Umbilical cord (tissue), 2 donors: ENCODE measurements around the gene AGPAT1. TPM values are rescaled to one million over a fixed set of nuclear protein-coding genes. Genes with fewer than 3 reads are reported as not detected.
"Not testable (repeated sequence)": the region's sequence is repeated elsewhere in the genome, so short reads cannot be mapped to it uniquely, and the experiment has no call there.

ENCODE experiments used
- DNase-seq: peaks from one replicate; pipeline ENCODE4 v3.0.0-alpha.2; 2015; ENCODE audit warnings: low spot score
- total RNA-seq: library from RNA; depleted of rRNA; stranded (reverse); fragments of >200 nt; gene quantifications from one replicate; pipeline ENCODE4 v1.2.3, GENCODE V29; 2014; ENCODE audit warnings: low replicate concordance; ENCODE audit not compliant: insufficient read depth

Gene AGPAT1
- total RNA-seq, 1 donor from 2014 or later, result 11.1 TPM

DNA sequence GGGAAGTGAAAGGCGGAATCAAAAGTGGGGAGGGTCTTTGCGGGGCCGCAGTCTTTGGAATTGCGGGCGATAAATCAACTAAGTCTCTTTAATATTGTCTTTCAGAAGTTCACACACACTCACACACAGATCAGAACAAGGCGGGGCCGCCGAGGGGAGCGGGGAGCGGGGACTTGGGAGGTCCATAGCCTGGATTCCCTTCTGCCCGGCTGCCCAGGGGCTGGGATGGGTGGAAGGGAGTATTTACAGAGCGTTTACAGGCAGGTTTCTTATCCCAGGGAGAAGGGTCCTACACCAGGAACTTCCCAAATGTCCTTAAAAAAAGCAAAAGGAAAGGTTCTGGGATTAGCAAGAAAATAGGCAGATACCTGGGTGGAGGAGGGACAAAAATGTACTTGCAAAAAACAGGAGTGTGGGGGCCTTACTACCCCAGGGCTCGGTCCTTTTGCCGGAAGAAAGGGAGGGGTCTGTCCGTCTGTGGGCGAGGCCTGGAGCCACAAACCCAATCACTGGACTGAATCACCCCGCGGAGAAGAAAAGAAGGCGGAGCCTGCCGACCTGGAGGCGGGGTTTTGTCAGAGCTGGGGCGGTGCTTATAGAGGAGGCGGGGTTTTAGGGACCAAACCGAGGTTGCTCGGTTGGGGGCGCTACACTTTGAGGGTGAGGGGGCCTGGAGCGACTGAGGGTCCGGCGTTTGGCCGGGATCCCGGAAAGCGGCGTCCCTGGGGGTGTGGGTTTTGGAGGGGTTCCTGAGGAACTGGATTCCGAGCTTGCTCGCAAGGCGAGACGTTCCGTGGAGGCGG is 27.4 kb downstream of the AGPAT1 start:
- DNase-seq, result peak; percentile 48

DNA sequence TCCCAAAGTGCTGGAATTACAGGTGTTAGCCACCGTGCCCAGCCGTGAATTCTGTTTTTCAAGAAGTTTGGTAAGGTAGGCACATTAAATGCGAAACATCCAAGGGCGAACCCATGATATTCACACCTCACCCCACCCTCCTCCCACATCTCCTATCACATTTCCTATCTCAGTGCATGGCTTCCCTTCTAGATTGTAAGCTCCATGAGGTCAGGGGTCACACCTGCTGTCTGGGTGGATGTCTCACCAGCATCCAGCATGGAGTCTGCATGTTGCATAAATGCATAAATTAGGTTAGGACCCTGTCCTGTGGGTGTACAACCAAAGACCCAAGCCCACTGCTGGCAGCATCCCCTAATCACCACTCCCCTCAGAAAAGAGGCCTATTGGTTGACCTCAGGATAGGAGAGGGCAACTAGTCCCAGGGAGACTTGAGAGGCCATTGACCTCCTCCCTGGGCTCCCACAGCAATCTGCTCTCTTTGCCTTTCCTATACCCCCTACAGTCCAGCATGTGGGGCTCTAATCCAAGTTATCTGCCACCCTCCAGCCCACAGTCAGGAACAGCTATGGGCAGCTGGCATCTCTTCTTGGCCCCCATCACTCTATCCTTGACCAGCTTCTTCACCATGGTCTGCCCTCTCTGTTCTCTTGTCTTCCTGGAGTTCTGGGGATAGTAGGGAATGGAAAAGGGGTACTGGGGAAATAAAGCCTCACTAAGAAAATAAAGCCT is 28.3 kb downstream of the AGPAT1 start:
- DNase-seq, result no peak

DNA sequence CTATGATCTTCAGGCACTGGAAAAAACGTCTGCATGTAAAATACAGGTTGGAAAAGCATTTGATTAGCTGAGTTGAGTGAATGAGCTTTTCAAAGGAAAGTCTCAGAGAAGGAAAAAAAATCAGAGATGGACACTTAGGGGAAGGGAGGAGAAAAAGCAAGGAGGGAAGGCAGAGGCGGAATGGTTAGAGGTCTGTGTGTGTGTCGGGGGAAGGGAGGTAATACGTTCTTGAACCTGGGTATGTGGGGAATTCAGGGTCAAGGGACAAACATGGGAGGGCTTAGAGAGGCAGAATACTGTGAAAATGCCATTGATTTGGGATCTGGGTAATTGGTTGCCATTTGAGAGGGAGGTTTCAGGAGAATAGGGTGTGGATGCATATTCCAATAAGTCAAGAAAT is 29.2 kb downstream of the AGPAT1 start:
- no peak for DNase-seq

DNA sequence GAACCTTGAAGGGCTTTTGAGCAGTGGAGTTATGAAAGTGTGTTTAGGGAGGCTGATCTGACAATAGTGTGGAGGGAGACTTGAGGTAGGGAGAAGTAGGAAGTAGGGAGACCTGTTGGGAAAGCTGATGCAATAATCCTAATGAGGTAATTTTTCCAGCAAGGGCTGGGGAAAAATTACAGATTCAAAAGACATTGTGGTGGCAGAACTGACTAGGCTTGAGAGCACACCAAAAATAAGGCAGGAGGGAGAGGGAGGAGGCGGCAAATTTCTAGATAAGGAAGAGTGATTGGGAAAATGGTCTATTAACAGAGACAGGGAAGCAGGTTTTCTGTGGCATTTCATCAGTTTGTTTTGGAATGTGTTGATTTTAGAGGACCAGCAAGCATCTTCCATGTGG is 29.6 kb downstream of the AGPAT1 start:
- DNase-seq, result no peak

DNA sequence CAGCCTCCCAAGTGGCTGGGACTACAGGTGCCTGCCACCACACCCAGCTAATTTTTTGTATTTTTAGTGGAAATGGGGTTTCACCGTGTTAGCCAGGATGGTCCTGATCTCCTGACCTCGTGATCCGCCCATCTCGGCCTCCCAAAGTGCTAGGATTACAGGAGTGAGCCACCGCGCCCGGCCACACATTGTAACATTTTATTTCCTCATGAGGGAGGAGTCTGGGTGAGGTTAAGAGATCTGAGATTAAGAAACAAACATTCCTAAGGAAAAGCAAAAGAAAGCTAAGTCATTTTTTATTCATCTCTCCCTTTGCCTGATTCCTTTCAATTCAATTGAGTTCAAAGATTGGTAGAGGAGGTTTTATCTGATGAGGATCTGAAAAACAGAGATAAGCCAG is 31.6 kb downstream of the AGPAT1 start:
- not testable (repeated sequence) for DNase-seq

DNA sequence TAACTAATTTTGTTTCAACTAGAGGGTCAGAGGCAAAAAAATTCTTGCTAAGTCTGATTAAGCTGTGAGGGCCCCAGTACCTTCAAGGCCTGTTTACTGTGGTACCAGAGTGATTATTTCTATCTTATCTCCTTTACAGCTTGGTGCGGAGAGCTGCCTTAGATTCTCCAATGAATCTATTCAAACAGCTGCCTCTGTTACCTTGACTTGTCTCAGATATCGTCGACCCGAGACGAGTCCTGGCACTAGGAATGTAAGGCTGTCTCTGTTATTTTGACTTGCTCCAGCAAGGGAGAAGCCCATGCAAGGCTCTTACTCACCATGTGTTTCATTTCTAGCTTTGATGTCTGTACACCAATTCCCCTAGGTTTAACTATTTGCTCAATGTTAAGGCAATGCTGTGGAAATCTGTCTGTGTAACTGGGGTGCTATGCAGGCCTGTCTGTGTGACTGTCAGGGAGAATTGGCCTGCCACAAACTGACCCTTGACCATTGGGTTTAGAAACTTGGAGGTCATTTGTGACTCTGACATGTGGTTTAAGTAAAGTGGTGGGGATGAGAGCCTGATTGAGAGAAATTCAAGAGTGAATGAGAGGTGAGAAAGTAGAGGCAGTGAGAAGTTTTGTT is 35.4 kb downstream of the AGPAT1 start:
- no peak for DNase-seq

DNA sequence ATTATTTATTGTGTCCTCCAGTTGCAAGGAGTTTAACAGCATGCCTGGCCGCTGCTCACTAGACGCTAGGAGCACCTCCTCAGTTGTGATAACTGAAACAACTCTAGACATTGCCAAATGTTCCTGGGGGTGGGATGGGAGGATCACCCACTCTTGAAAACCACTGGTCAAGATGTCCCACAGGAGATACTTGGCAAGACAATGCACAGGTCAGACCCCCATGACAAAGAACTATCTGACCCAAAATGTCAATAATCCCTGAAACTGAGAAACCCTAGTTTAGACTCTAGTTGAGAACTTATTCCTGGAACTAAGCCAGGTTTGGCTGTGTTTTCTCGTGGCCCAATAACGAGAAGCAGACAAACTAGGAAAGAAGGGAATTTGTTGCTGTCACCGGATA is 36.3 kb downstream of the AGPAT1 start:
- no peak for DNase-seq

DNA sequence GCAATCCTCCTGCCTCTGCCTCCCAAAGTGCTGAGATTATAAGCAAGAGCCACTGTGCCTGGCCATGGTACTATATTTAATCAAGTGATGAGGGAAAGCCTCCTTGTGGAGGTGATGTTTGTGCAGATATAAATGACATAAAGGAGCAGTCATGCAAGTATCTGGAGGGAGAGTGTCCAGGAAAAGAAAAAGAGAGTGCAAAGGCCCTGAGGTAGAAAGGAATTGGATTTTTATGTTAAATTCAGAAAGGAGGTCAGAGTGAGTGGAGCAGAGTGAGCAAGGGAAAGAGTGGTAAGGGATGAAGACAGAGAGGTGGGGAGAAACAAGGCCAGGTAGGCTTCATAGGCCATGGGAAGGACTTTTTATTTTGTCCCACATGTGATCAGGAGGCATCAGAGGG is 38.4 kb downstream of the AGPAT1 start:
- DNase-seq, result no peak

DNA sequence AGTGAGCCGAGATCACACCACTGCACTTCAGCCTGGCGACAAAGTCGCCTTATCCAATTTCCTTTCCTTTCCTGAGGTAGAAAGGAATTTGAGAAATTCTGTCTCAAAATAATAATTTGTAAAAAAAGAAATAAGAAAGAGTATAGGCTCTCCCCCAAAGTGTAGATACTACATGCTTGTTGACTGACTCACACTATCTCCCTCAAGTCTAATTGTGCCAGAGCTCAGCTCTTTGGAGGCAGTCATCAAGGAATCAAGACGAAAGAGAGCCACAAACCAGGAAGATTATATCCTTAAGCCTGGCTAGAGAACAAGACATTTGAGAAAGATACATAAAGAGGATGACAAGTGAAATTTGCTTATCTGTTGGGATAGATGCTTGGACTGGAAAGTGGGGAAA is 42.1 kb downstream of the AGPAT1 start:
- DNase-seq, result no peak

DNA sequence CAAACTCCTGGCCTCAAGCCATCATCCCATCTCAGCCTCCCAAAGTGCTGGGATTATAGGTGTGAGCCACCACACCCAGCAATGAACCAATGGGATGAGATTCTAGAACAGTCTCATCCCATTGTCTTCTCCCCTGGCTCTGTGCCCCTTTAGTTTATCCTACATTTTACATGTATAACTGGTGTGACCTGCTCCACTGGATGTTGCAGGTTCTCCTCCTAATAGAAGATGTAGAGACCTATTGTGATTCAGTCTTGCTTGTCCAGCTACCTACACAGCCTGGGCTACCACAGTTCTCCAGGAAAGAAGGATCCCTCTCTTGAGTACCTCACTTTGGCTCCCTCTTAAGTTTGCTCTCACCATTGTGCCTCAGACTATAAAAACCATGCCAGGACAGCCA is 43.8 kb downstream of the AGPAT1 start:
- no peak for DNase-seq

DNA sequence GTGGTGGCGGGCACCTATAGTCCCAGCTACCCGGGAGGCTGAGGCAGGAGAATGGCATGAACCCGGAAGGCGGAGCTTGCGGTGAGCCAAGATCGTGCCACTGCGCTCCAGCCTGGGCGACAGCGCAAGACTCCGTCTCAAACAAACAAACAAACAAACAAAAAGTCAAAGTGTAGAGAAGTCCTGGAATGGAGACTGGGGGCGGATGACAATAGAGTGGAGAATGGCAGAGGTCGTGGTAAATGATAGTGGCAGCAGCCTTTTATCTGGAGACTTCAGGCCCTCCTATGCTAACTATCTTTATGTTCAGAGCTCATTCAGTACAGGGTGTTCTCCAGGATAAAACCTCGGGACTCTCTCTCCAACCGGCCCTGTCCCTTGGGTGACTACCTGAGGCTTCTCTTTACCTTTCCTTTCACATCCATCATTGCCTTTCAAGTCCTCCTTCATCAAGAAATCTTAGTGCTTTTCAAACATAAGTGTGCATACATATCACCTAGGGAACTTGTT is 44.4 kb downstream of the AGPAT1 start:
- no peak for DNase-seq

DNA sequence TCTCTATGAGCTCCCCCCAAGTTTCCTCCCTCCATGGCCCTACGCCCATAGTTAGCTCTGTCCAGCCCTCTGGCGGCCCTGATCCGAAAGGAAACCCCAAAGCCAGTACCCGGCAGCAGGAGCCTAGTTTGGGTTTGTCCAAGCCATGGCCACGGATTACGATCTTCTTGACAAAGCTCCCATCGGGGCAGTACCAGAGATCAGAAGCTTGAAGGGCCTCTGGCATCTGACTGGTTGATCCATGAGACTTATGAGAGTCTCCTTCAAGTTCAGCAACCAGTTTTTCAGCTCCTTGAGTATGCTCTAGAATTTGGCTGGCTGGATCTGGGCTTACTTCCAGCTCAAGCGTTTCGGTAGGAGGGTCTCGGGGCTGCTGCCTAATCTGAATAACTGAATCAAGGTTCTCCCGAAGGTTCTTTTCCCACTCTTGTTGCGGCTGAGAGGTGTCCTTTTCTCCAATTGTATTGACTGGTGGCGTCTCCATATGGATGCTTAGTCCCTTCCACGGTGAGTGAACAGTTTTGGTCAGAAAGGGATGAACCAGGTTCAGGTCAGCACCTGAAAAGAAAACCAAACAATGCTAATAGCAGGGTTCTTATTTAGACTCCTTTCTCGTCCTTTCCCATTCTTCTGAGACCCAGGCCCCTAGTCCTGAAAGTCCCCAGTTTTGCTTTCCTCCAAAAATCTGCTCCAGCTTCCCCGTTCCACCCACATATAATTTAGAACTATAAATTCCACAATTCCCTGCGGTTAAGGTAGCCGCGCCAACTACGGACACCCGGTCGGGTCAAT is 46.4 kb downstream of the AGPAT1 start:
- DNase-seq, result no peak

DNA sequence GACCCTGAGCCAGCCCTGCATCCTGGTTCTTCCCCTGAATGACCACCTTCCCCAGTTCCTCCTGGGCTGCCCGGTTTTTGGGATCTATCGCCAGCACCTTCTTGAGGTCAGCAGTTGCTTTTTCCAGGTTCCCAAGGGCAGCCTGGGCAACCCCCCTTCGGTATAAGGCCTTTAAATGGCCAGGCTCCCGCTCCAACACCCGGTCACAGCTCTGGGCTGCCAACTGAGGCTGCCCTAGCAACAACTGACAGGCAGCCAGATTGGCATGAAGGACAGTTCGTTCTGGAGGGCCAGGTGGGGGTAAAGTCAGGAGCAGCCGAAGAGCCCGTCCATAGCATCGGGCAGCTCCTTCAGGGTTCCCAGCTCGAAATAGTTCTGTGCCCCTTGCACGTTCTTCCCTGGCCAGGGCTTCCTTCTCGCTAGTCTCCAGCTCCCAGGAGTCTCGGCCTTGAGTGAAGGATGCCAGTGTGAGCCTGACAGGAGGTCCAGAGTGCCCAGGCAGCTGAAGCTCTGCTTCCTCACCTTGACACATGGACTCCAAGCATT is 47.1 kb downstream of the AGPAT1 start:
- no peak for DNase-seq

DNA sequence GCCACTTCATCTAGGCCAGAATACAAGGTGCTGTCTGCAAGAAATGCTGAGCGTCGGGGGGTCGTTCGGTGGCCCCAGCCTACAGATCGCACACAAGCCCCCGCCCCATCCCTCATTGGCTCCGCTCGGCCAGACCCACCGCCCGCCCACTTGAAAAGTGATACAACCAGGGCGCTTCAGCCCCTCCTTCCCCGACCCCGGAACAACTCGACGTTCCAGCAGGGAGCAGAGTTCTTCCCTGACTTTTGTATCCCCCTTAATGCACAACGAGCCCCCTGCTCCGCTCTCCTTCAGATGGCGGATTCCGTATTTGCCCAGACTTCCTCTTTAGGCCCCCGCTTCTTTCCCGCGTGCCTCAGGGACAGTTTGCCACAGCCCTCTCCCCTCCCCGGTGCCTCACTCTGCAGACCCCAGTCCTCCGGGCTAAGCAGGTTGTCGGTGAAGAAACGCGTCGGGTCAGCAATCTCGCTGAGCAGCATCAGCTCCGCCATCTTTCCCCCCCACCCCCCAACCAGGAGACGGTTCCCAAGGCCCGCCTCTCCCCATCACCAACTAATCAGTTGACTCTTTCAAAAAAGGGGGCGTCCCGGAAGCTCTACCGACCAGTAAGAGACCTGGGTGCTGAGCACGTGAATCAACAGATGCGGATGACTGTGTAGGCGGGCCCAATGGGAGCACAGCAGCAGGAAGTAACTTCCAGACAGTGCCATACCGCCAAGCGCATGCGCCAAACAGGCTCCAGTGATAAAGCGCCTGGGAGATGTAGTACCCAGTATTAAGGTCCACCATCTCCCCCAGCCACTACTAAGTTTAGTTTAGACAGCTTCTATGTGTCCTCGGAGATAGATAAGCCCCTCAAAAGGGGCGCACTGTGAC is 47.9 kb downstream of the AGPAT1 start, which contains the start of gene ATF6B:
TSS of gene ATF6B (minus strand) at position 530 of the 876 bp plus-strand sequence. CDS start at position 491, 39 bp downstream.
- DNase-seq, result peak; percentile 100

DNA sequence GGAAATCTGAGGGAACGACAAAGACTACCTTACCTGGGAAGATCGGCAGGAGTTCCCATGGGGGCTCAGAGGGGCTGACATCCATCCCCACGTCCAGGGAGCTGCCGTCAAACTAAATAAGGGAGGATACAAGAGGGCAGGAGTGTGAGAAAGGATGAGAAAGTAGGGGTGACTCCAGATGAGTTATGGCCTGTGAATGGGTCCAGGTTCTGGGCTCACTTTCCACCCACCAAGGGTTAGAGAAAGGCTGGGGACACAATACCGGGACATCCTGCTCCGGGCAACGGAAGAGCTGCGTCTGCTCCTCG is 48.5 kb downstream of the AGPAT1 start:
- no peak for DNase-seq

DNA sequence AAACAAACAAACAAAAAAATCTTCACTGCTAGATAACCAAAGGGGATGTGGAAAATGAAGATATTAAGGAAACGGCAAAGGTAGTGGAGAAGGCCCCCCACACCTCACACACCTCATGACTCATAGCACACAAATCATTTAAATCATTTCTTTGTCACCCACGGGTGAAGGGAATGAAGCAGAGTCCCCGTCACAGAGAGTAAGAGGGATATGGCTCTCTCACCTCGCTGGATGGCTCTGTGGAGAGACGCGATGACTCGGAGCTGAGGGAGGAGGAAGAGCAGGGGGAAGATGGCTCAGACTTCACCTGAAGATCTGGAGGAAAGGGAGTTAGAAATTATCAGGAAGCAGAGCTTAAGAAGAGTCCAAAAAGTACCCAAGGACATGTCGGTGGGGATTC is 49.0 kb downstream of the AGPAT1 start:
- DNase-seq, result no peak

DNA sequence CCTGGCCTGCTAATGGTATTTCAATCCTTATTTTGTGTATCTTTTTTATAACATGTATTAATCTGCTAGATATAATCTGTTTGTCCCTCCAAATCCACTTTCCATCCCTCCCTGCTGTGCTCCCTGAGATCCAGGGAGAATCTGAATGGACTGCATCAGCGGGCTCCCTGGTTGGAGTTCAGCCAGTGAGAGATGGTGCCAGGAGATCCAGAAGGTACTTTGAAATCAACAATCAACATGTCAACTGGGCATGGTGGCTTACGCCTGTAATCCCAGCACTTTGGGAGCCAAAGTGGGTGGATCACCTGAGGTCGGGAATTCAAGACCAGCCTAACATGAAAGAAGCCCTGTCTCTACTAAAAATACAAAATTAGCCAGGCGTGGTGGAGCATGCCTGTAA is 52.2 kb downstream of the AGPAT1 start:
- no peak for DNase-seq

DNA sequence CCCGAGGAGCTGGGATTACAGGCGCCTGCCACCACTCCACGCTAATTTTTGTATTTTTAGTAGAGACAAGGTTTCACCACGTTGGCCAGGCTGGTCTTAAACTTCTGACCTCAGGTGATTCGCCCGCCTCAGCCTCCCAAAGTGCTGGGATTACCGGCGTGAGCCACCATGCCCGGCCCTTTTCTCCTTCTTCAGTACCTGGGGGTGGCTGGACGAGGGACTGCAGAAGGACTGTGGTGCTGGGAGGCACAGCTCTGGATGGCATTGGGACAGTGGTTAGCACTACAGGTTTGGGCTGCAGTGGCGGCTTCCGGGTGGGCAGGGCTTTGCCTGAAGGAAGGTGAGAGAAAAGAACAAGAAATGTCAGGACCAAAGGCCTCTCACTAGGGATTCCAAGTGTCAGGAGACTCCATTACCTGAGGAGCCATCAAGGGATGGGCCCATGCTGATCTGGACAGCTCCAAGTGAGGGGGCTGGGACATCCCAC is 55.3 kb downstream of the AGPAT1 start:
- no peak for DNase-seq

DNA sequence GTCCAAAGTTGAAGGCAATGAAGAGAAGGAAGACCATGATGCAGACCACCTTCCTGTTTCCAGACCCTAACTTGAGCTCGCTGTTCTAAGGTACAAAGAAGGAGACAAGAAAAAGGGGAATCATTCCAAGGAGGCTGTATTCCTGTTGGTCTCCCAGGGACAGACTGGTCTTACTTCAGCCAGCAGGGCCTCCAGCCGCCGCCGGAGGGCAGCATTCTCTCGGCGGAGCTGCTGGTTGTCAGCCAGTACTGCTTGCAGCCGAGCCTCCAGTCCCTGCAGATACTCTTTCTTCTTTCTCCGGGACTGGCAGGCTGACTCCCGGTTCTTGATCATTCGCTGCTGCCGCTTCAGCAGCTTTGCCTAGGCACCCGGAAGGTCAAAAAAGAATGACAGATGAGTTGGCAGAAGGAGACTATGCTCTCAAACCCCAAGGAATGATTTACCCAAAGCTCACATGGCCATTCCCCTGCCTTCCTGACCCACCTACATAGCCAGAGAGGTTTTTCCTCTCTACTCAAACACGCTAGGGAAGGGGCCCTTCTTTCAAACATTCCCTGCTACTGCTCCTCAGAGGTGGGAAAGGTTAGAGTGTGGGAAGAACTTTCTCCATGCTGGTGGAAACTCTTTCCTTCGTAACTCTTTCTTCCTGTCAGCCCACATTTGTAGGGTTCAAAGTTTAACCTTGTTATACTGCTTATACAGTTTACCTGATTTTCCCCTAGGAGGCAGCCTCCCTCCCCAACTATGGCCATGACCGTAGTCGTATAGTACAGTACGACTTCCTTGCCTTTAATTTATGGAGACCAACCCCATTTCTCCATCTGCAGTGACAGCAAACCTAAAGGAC is 56.9 kb downstream of the AGPAT1 start:
- DNase-seq, result peak; percentile 90
